ENCODE data around the gene FAM13B.
"Not testable (repeated sequence)": the region's sequence is repeated elsewhere in the genome, so short reads cannot be mapped to it uniquely, and the experiment has no call there.

Gene FAM13B

DNA sequence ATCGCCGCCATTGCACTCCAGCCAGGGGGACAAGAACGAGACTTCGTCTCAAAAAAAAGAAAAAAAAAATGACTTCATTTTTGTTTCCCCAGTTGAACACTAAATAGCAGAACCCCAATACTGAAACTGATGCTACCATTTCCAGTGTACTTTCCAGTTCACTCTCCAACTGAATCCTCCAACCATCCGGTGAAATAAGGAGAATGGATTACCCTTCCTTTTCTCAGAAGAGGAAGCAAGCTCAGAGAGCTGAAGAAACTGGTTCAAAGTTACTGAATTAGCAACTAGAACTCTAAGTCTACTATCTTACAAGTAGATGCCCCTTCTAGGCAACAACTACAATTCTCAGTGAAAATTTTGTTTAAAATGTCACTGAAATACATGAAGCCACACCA lies 3.9 kb downstream of the FAM13B start:
- Histone ChIP-seq H3K9me3 (ENCODE audit: low read depth, low read length) (no peaks in the 10 kb centered on the region), H3K4me3 (no peak overlapping the region), H3K27ac (no peak overlapping the region), H3K9ac (ENCODE audit: insufficient read length) (no peak overlapping the region), H3K36me3 (ENCODE audit: insufficient read depth, low read length) (peaks cover 15% of the 10 kb centered on the region; the same call in 1 of the 2 replicates)
- DNase-seq (ENCODE audit: low read depth, low spot score), result no peak
- TF ChIP-seq EZH2 (IDR thresholded peaks at IDR 0.05), result no peak
- no peak for TF ChIP-seq POLR2AphosphoS5 (IDR thresholded peaks at IDR 0.05; ENCODE audit: borderline replicate concordance, low read depth, low read length)
- TF ChIP-seq FOXP2 (optimal IDR thresholded peaks at IDR 0.05; ENCODE audit: control extremely low read depth, extremely low read length, insufficient read depth), result no peak

DNA sequence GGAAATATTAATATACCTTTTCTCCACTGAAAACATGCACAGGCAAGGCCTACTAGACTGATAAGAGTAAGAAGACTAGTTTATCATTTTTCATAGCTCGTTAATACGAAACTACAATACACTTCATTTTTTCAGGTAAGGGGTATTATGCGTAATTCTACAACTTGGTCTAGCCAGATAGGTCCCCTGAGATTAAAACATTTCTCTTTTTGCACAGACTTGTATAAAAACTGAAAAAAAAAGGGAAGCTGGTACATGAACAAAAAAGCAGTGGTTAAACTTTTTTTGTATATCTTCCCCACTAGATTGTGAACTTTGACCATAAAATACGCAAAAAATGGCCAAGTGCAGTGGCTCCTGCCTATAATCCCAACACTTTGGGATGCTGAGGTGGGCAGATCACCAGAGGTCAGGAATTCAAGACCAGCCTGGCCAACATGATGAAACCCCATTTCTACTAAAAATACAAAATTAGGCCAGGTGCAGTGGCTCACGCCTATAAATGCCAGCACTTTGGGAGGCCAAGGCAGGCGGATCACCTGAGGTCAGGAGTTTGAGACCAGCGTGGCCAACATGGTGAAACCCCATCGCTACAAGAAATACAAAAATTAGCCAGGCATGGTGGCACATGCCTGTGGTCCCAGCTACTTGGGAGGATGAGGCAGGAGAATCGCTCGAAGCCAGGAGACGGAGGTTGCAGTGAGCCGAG lies 4.5 kb downstream of the FAM13B start:
- H3K36me3 ChIP-seq (ENCODE audit: insufficient read depth, low read length), result peaks cover 15% of the 10 kb centered on the region; the same call in 1 of the 2 replicates
- not testable (repeated sequence) for H3K9ac ChIP-seq (ENCODE audit: insufficient read length); H3K4me3 ChIP-seq; H3K9me3 ChIP-seq (ENCODE audit: low read depth, low read length); DNase-seq (ENCODE audit: low read depth, low spot score); H3K27ac ChIP-seq

DNA sequence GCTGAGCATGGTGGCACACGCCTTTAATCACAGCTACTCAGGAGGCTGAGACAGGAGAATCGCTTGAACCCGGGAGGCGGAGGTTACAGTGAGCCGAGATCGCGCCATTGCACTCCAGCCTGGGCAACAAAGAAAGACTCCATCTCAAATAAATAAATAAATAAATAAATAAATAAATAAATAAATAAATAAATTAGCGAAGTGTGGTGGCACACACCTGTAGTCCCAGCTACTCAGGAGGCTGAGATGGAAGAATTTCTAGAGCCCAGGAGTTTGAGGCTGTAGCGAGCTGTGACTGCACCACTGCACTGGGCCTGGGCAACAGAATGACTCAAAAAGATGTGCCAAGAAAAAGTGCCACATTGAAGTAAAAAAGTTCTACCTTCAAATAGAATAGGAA lies 6.1 kb downstream of the FAM13B start:
- not testable (repeated sequence) for H3K27ac ChIP-seq; H3K4me3 ChIP-seq; DNase-seq (ENCODE audit: low read depth, low spot score)

DNA sequence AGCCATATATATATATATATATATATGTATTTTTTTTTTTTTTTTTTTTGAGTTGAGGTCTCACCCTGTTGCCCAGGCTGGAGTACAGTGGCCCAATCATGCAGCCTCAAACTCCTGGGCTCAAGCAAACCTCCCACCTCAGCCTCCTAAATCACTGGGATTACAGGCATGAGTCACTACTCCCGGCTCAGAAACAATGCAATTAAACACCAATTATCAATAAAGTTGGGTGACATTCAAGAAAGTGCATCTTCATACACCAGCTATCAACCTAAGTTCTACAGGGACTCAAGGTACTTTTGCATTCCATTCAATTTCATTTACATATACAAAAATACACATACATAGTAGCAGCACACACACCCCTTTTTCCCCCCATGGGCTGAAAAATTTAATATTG lies 7.6 kb downstream of the FAM13B start:
- TF ChIP-seq POLR2AphosphoS5 (IDR thresholded peaks at IDR 0.05; ENCODE audit: borderline replicate concordance, low read depth, low read length) (no peak), FOXP2 (optimal IDR thresholded peaks at IDR 0.05; ENCODE audit: control extremely low read depth, extremely low read length, insufficient read depth) (no peak)
- no peak for DNase-seq (ENCODE audit: low read depth, low spot score)
- no peak overlapping the region for H3K9ac ChIP-seq (ENCODE audit: insufficient read length)
- no peaks in the 10 kb centered on the region for H3K9me3 ChIP-seq (ENCODE audit: low read depth, low read length)
- no peak overlapping the region for H3K27ac ChIP-seq
- peaks cover 23% of the 10 kb centered on the region for H3K36me3 ChIP-seq (ENCODE audit: insufficient read depth, low read length)
- no peak overlapping the region for H3K4me3 ChIP-seq

More for the DNA sequence above, 6.1 kb downstream of the FAM13B start:
- H3K9ac ChIP-seq (ENCODE audit: insufficient read length); H3K9me3 ChIP-seq (ENCODE audit: low read depth, low read length): not testable (repeated sequence)
- peaks cover 15% of the 10 kb centered on the region; the same call in 1 of the 2 replicates for H3K36me3 ChIP-seq (ENCODE audit: insufficient read depth, low read length)

DNA sequence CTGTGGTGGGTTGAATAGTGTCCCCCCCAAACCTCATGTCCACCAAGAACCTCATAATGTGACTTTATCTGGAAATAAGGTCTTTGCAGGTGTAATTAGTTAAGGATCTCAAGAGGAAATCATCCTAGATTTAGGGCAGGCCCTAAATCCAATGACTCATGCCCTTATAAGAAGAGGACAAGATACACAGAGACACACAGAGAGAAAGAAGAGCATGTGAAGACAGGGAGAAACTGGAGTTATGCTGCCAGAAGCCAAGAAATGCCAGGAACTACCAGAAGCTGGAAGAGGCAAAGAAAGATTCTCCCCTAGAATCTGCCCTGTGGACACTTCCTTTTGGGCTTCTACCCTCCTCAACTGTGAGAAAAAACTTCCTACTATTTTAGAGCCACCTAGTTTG lies 8.8 kb downstream of the FAM13B start:
- Histone ChIP-seq H3K36me3 (ENCODE audit: insufficient read depth, low read length) (peaks cover 25% of the 10 kb centered on the region), H3K9me3 (ENCODE audit: low read depth, low read length) (no peaks in the 10 kb centered on the region), H3K4me3 (no peak overlapping the region), H3K9ac (ENCODE audit: insufficient read length) (no peak overlapping the region), H3K27ac (no peak overlapping the region)
- DNase-seq (ENCODE audit: low read depth, low spot score), result no peak
- TF ChIP-seq FOXP2 (optimal IDR thresholded peaks at IDR 0.05; ENCODE audit: control extremely low read depth, extremely low read length, insufficient read depth) (no peak), POLR2AphosphoS5 (IDR thresholded peaks at IDR 0.05; ENCODE audit: borderline replicate concordance, low read depth, low read length) (no peak), EZH2 (IDR thresholded peaks at IDR 0.05) (no peak)

DNA sequence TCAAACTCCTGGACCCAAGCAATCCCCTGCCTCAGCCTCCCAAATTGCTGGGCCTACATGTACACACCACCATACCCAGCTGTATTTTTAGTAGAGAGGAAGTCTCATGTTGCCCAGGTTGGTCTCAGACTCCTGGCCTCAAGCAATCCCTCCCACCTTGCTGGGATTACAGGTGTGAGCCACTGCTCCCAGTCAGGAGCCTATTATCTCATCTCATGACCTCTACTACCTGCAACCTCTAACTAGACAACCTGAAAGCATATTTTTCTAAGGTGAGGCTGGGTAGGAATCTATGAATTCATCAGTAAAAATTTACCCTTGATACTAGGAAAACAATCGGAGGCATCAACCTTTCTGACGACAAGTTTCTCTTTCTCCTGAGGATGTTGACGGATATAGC lies 10.0 kb downstream of the FAM13B start:
- Histone ChIP-seq H3K9ac (ENCODE audit: insufficient read length) (no peak overlapping the region), H3K9me3 (ENCODE audit: low read depth, low read length) (no peaks in the 10 kb centered on the region), H3K36me3 (ENCODE audit: insufficient read depth, low read length) (peaks cover 33% of the 10 kb centered on the region), H3K4me3 (no peak overlapping the region), H3K27ac (no peak overlapping the region)
- no peak for DNase-seq (ENCODE audit: low read depth, low spot score)
- TF ChIP-seq FOXP2 (optimal IDR thresholded peaks at IDR 0.05; ENCODE audit: control extremely low read depth, extremely low read length, insufficient read depth) (no peak), POLR2AphosphoS5 (IDR thresholded peaks at IDR 0.05; ENCODE audit: borderline replicate concordance, low read depth, low read length) (no peak), EZH2 (IDR thresholded peaks at IDR 0.05) (no peak)

DNA sequence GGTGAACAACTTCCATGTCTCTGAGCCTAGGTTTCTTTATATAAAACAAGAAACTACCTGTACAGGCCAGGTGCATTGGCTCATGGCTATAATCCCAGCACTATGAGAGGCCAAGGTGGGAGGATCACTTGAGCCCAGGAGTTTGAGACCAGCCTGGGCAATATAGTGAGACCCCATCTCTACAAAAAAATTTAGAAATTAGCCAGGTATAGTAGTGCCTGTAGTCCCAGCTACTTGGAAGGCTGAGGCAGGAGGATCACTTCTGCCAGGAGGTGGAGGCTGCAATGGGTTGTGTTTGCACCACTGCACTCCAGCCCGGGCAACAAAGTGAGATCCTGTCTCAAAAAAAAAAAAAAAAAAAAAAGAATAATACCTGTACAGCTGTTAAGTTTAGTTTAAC lies 11.1 kb downstream of the FAM13B start:
- Histone ChIP-seq H3K9me3 (ENCODE audit: low read depth, low read length) (no peaks in the 10 kb centered on the region), H3K4me3 (no peak overlapping the region), H3K36me3 (ENCODE audit: insufficient read depth, low read length) (peaks cover 32% of the 10 kb centered on the region), H3K27ac (no peak overlapping the region), H3K9ac (ENCODE audit: insufficient read length) (no peak overlapping the region)
- no peak for DNase-seq (ENCODE audit: low read depth, low spot score)
- no peak for TF ChIP-seq EZH2 (IDR thresholded peaks at IDR 0.05)
- TF ChIP-seq POLR2AphosphoS5 (IDR thresholded peaks at IDR 0.05; ENCODE audit: borderline replicate concordance, low read depth, low read length), result no peak
- no peak for TF ChIP-seq FOXP2 (optimal IDR thresholded peaks at IDR 0.05; ENCODE audit: control extremely low read depth, extremely low read length, insufficient read depth)

DNA sequence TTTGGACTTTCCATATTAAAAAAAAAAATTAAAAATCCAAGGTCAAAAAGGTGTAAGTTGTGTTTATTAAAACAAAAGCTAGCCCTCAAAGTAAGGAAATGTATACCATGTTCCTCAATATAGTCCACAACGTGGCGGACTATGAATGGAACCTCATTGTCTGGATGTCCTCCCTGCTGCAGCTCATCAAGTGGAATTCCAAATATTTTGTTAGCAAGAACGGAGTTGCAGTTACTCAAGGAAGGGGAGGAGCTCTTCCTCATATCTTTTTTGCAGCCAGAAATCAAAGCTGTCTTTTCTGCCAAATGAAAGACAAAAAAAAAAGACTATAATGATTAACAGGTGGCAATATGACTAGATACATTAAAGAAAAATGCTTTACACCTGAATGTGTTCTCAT lies 14.0 kb downstream of the FAM13B start:
- H3K9me3 ChIP-seq (ENCODE audit: low read depth, low read length), result no peaks in the 10 kb centered on the region
- no peak overlapping the region for H3K27ac ChIP-seq
- no peak overlapping the region for H3K9ac ChIP-seq (ENCODE audit: insufficient read length)
- TF ChIP-seq FOXP2 (optimal IDR thresholded peaks at IDR 0.05; ENCODE audit: control extremely low read depth, extremely low read length, insufficient read depth) (no peak), EZH2 (IDR thresholded peaks at IDR 0.05) (no peak), POLR2AphosphoS5 (IDR thresholded peaks at IDR 0.05; ENCODE audit: borderline replicate concordance, low read depth, low read length) (no peak)
- H3K36me3 ChIP-seq (ENCODE audit: insufficient read depth, low read length), result peaks cover 40% of the 10 kb centered on the region
- no peak for DNase-seq (ENCODE audit: low read depth, low spot score)
- H3K4me3 ChIP-seq, result no peak overlapping the region

DNA sequence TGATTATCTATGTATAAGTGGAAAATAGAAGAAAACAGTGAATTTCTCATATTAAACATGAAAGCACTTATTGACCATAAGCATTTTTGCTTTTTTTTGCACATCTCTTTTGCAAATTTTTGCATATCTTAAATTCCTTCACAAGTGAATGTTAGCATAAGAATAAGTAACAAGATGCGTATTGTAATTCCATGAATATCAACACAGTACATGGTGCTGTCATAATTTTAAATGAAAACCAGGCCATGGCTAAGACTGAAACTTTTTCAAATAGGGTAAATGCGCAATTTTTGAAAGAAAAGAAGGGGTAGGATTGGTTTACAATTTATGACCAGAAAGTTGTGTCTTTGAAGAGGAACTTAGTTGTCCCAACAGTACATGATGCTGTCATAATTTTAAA lies 17.0 kb downstream of the FAM13B start:
- DNase-seq (ENCODE audit: low read depth, low spot score), result no peak
- H3K36me3 ChIP-seq (ENCODE audit: insufficient read depth, low read length), result peaks cover 40% of the 10 kb centered on the region

More for the DNA sequence above, 17.0 kb downstream of the FAM13B start:
- Histone ChIP-seq H3K27ac (no peak overlapping the region), H3K9ac (ENCODE audit: insufficient read length) (no peak overlapping the region), H3K4me3 (no peak overlapping the region), H3K9me3 (ENCODE audit: low read depth, low read length) (no peaks in the 10 kb centered on the region)
- TF ChIP-seq EZH2 (IDR thresholded peaks at IDR 0.05) (no peak), FOXP2 (optimal IDR thresholded peaks at IDR 0.05; ENCODE audit: control extremely low read depth, extremely low read length, insufficient read depth) (no peak), POLR2AphosphoS5 (IDR thresholded peaks at IDR 0.05; ENCODE audit: borderline replicate concordance, low read depth, low read length) (no peak)
